Panc1 (cell line): ENCODE measurements around the gene USP32. TPM values are rescaled to one million over a fixed set of nuclear protein-coding genes. Genes with fewer than 3 reads are reported as not detected.

ENCODE experiments used
- ATAC-seq: fragments of 200-7000 bp; cut with Tn5 transposase; 2 replicates; pipeline ENCODE4 v1.9.1; 2020; ENCODE audit warnings: mild to moderate bottlenecking, moderate library complexity
- BruUV-seq: library from RNA; stranded (reverse); fragments of 400-500 nt; replicated peaks from 2 replicates; lab custom pipeline; 2021; lab: Mats Ljungman, UMichigan
- CTCF ChIA-PET: fragments of 300-600 bp; sonication (Branson Sonifier 250); formaldehyde crosslinking; loops from one replicate; lab custom pipeline; 2022; ENCODE audit warnings: antibody characterized with exemption; lab: Charles Lee
- POLR2A ChIA-PET: fragments of 300-600 bp; sonication (Branson Sonifier 250); formaldehyde crosslinking; loops from one replicate; lab custom pipeline; 2022; ENCODE audit warnings: antibody characterized with exemption; lab: Charles Lee
- DNase-seq: peaks from one replicate; pipeline ENCODE4 v3.0.0-alpha.2; 2010; ENCODE audit warnings: low read depth, low spot score
- H3K27ac ChIP-seq: 2 replicates; pipeline ENCODE4 v1.5.1; 2011; ENCODE audit warnings: mild to moderate bottlenecking, low read length, inconsistent platforms
- H3K27me3 ChIP-seq: fragments of 200-500 bp; sonication (Bioruptor generic); 2 replicates; pipeline ENCODE4 v1.6.0; 2014; ENCODE audit warnings: low read length, inconsistent platforms; ENCODE audit not compliant: control insufficient read depth, insufficient read depth
- H3K36me3 ChIP-seq: fragments of 200-500 bp; sonication (Bioruptor generic); 2 replicates; pipeline ENCODE4 v1.5.1; 2014; ENCODE audit warnings: inconsistent platforms, mild to moderate bottlenecking, low read length, moderate library complexity; ENCODE audit not compliant: control insufficient read depth, insufficient read depth
- H3K4me1 ChIP-seq: 2 replicates; pipeline ENCODE4 v1.5.1; 2011; ENCODE audit warnings: inconsistent platforms, mild to moderate bottlenecking, low read length, moderate library complexity; ENCODE audit not compliant: control insufficient read depth, insufficient read depth
- H3K4me3 ChIP-seq, 2 experiments: 2 replicates each; pipeline ENCODE4 v1.5.1; 2011 to 2012; ENCODE audit warnings: low read depth in 2 of 2, low read length in 2 of 2, mild to moderate bottlenecking in 2 of 2, inconsistent platforms in 1 of 2, moderate library complexity in 1 of 2
- H3K9me3 ChIP-seq: fragments of 200-500 bp; sonication (Bioruptor generic); 2 replicates; pipeline ENCODE4 v1.5.1; 2014; ENCODE audit warnings: low read depth, mild to moderate bottlenecking, inconsistent platforms, low read length, moderate library complexity; ENCODE audit not compliant: control insufficient read depth, insufficient read depth
- CTCF ChIP-seq: fragments of 450-650 bp; IDR thresholded peaks from 2 replicates; pipeline ENCODE4 v1.5.1; 2017; ENCODE audit warnings: mild to moderate bottlenecking
- POLR2AphosphoS5 ChIP-seq: IDR thresholded peaks from 2 replicates; pipeline ENCODE4 v1.6.1; 2012; ENCODE audit warnings: mild to moderate bottlenecking, low read depth, low read length, moderate library complexity
- REST ChIP-seq, 2 experiments: IDR thresholded peaks; 2 replicates each; pipeline ENCODE4 v1.6.1; 2011 to 2012; ENCODE audit warnings: low read depth in 2 of 2, control low read depth in 1 of 2, low read length in 1 of 2, mild to moderate bottlenecking in 1 of 2, moderate library complexity in 1 of 2; ENCODE audit not compliant: insufficient read depth in 1 of 2
- SIN3A ChIP-seq: IDR thresholded peaks from 2 replicates; pipeline ENCODE4 v1.6.1; 2012; ENCODE audit warnings: low read depth, mild to moderate bottlenecking, low read length, moderate library complexity, borderline replicate concordance; ENCODE audit not compliant: insufficient read depth
- TCF7L2 ChIP-seq: IDR thresholded peaks from 2 replicates; pipeline ENCODE4 v1.6.1; 2011; ENCODE audit warnings: mild to moderate bottlenecking, low read depth, low read length, inconsistent platforms
- in situ Hi-C: cut with HindIII; loops from 2 replicates; pipeline ENCODE4 v1.10.0; 2016; ENCODE audit warnings: low sequenced_read_pairs, low pct_unique_long_range_greater_than_20kb
- intact Hi-C: fragments of 100-400 bp; cut with micrococcal nuclease; formaldehyde crosslinking; loops from one replicate; pipeline ENCODE4 v1.10.0; 2022; ENCODE audit not compliant: unreplicated experiment
- total RNA-seq: library from RNA; stranded (reverse); gene quantifications from one replicate; pipeline ENCODE4 v1.2.1, GENCODE V29; 2021; ENCODE audit not compliant: unreplicated experiment

USP32 gene
- total RNA-seq, 1 experiment from 2014 or later: 45.5 TPM

GRCh38 chr17:60388742-60389141 is 3.2 kb downstream of the USP32 start:
- Histone ChIP-seq H3K4me3 (no peak overlapping the region), H3K4me1 (peaks cover 21% of the 10 kb centered on the region), H3K36me3 (peaks cover 11% of the 10 kb centered on the region), H3K27ac (no peak overlapping the region), H3K9me3 (no peaks in the 10 kb centered on the region), H3K27me3 (no peaks in the 10 kb centered on the region)
- DNase-seq: no peak
- POLR2A ChIA-PET: no interaction called here
- intact Hi-C loops: no loop called here
- BruUV-seq: no TSS peak
- no peak for TF ChIP-seq POLR2AphosphoS5
- TF ChIP-seq TCF7L2: no peak
- TF ChIP-seq CTCF: no peak
- no peak for TF ChIP-seq SIN3A
- no peak for TF ChIP-seq REST (IDR thresholded peaks at IDR 0.05; ENCODE audit: insufficient read depth in 1 of 2, low read depth in 2 of 2, low read length in 1 of 2)
- CTCF ChIA-PET: no interaction called here
- in situ Hi-C loops: no loop called here
- no peak for ATAC-seq

DNA sequence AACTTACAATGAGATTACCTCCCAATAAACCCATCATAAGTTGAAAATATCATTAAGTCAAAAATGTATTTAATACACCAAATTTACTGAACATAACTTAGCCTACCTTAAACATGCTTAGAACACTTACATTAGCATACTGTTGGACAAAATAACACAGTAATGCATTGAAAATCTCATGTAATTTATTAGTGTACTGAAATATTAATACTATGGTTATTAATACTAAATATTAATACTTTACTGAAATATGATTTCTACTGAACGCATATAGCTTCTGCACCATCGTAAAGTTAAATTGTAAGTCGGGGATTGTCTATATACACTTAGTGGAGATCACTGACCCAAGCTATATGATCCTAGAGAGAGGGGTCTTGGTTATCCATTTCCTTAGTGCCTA is 4.3 kb downstream of the USP32 start:
- no peaks in the 10 kb centered on the region for H3K27me3 ChIP-seq
- POLR2A ChIA-PET: no interaction called here
- H3K27ac ChIP-seq: no peak overlapping the region
- in situ Hi-C loops (no loop called here), intact Hi-C loops (no loop called here)
- no peak overlapping the region for H3K4me3 ChIP-seq
- CTCF ChIA-PET: no interaction called here
- no peaks in the 10 kb centered on the region for H3K9me3 ChIP-seq
- peaks cover 18% of the 10 kb centered on the region for H3K4me1 ChIP-seq
- no peak for DNase-seq
- ATAC-seq: no peak
- H3K36me3 ChIP-seq: peaks cover 9% of the 10 kb centered on the region
- BruUV-seq: no TSS peak
- TF ChIP-seq REST (IDR thresholded peaks at IDR 0.05; ENCODE audit: insufficient read depth in 1 of 2, low read depth in 2 of 2, low read length in 1 of 2) (no peak), CTCF (no peak), TCF7L2 (no peak), POLR2AphosphoS5 (no peak), SIN3A (no peak)
